Measurements from ENCODE around the gene TPO. TPM values are rescaled to one million over a fixed set of nuclear protein-coding genes. Genes with fewer than 3 reads are reported as not detected.

The TPO gene
- total RNA-seq, 5 donors from 2014 or later (not counting 1 experiment from before 2014, with no cell fraction given) = 0.18 to 0.26 TPM; not detected in 3

- no peak for DNase-seq
- ChIA-PET POLR2A (no interaction called here), CTCF (no interaction called here)
- H3K27me3 Mint-ChIP-seq = no peaks in the 10 kb centered on the region
- peaks cover 25 to 45% (median 26%) of the 10 kb centered on the region in 3 donors for H3K4me1 Mint-ChIP-seq
- Histone ChIP-seq H3K4me1 (ENCODE audit: control insufficient read depth in 1 of 2, extremely low read depth in 1 of 2, insufficient read depth in 2 of 2, low read length in 2 of 2) (peaks cover 9 to 20% of the 10 kb centered on the region in 2 experiments), H3K27ac (ENCODE audit: low read length) (peak overlapping the region; percentile 70), H3K36me3 (ENCODE audit: control insufficient read depth in 2 of 2, extremely low read depth in 1 of 2, insufficient read depth in 1 of 2, low read length in 1 of 2) (no peaks in the 10 kb centered on the region), H3K27me3 (replicated peaks in 1 of 2; ENCODE audit: control insufficient read depth in 2 of 2, extremely low read depth in 1 of 2, insufficient read depth in 2 of 2, low read length in 1 of 2) (peaks cover 0 to 3% of the 10 kb centered on the region in 2 experiments), H3K9me3 (no peaks in the 10 kb centered on the region), H3K4me3 (ENCODE audit: control insufficient read depth in 1 of 2, extremely low read depth in 1 of 2, low read length in 1 of 2) (no peak overlapping the region)
- no peaks in the 10 kb centered on the region for H3K36me3 Mint-ChIP-seq
- no peaks in the 10 kb centered on the region for H3K9me3 Mint-ChIP-seq
- peak overlapping the region; percentile 83 to 84 for H3K27ac Mint-ChIP-seq
- WGBS (ENCODE audit: insufficient coverage) = 88% methylated on average over 5 of the region's 5 CpGs
- peak overlapping the region in 1 of 3 donors; percentile 68 for H3K4me3 Mint-ChIP-seq
- peak in 1 of 4 experiments; percentile 2 for ATAC-seq (replicated peaks in 1 of 4)
These were observed 104.5 kb downstream of the TPO start for GRCh38 chr2:1517786-1518185.

- Histone ChIP-seq H3K9me3 (no peaks in the 10 kb centered on the region), H3K27ac (ENCODE audit: low read length) (peak overlapping the region; percentile 70), H3K27me3 (replicated peaks in 1 of 2; ENCODE audit: control insufficient read depth in 2 of 2, extremely low read depth in 1 of 2, insufficient read depth in 2 of 2, low read length in 1 of 2) (no peaks in the 10 kb centered on the region), H3K36me3 (ENCODE audit: control insufficient read depth in 2 of 2, extremely low read depth in 1 of 2, insufficient read depth in 1 of 2, low read length in 1 of 2) (no peaks in the 10 kb centered on the region), H3K4me1 (ENCODE audit: control insufficient read depth in 1 of 2, extremely low read depth in 1 of 2, insufficient read depth in 2 of 2, low read length in 2 of 2) (peaks cover 9 to 20% of the 10 kb centered on the region in 2 experiments), H3K4me3 (ENCODE audit: control insufficient read depth in 1 of 2, extremely low read depth in 1 of 2, low read length in 1 of 2) (no peak overlapping the region)
- Mint-ChIP-seq H3K27ac (peak overlapping the region; percentile 83 to 84), H3K4me3 (peak overlapping the region in 1 of 3 donors; percentile 68), H3K9me3 (no peaks in the 10 kb centered on the region), H3K27me3 (no peaks in the 10 kb centered on the region), H3K36me3 (no peaks in the 10 kb centered on the region), H3K4me1 (peaks cover 25 to 45% (median 26%) of the 10 kb centered on the region in 3 donors)
- DNase-seq (peak in 26 of 35 experiments; percentile 5 to 70 (median 32)), ATAC-seq (replicated peaks in 1 of 4) (peak; percentile 73 to 98 (median 76))
- WGBS (ENCODE audit: insufficient coverage) = 0% methylated on average over 1 of the region's 3 CpGs
- ChIA-PET CTCF (interaction anchor here in 1 of 2 donors (0.5 to 1.5 kb wide), 2 partner anchors 32 to 533 kb away, joined by 3 to 7 read pairs; no protein-coding TSS in a partner anchor), POLR2A (no interaction called here)
These were observed 105.1 kb downstream of the TPO start for GRCh38 chr2:1518331-1518803.

- ATAC-seq (replicated peaks in 1 of 4) (peak in 3 of 4 experiments; percentile 17 to 29 (median 23)), DNase-seq (peak in 1 of 35 experiments; percentile 11)
- H3K4me3 ChIP-seq (ENCODE audit: control insufficient read depth in 1 of 2, extremely low read depth in 1 of 2, low read length in 1 of 2) = no peak overlapping the region
- no peaks in the 10 kb centered on the region for H3K9me3 ChIP-seq
- H3K9me3 Mint-ChIP-seq = no peaks in the 10 kb centered on the region
- no peaks in the 10 kb centered on the region for H3K36me3 ChIP-seq (ENCODE audit: control insufficient read depth in 2 of 2, extremely low read depth in 1 of 2, insufficient read depth in 1 of 2, low read length in 1 of 2)
- WGBS (ENCODE audit: insufficient coverage) = 37% methylated on average over 7 of the region's 10 CpGs
- H3K27ac Mint-ChIP-seq = peak overlapping the region; percentile 83 to 84
- H3K4me1 ChIP-seq (ENCODE audit: control insufficient read depth in 1 of 2, extremely low read depth in 1 of 2, insufficient read depth in 2 of 2, low read length in 2 of 2) = peaks cover 9 to 20% of the 10 kb centered on the region in 2 experiments
- POLR2A ChIA-PET = no interaction called here
- H3K4me1 Mint-ChIP-seq = peaks cover 25 to 45% (median 26%) of the 10 kb centered on the region in 3 donors
- H3K27ac ChIP-seq (ENCODE audit: low read length) = peak overlapping the region; percentile 70
- no peaks in the 10 kb centered on the region for H3K27me3 Mint-ChIP-seq
- CTCF ChIA-PET = interaction anchor here in 1 of 2 donors (0.5 to 1.5 kb wide), 3 partner anchors 32 to 843 kb away, joined by 3 to 7 read pairs (median 3); no protein-coding TSS in a partner anchor
- no peaks in the 10 kb centered on the region for H3K36me3 Mint-ChIP-seq
- no peaks in the 10 kb centered on the region for H3K27me3 ChIP-seq (replicated peaks in 1 of 2; ENCODE audit: control insufficient read depth in 2 of 2, extremely low read depth in 1 of 2, insufficient read depth in 2 of 2, low read length in 1 of 2)
- peak overlapping the region in 1 of 3 donors; percentile 68 for H3K4me3 Mint-ChIP-seq
These were observed 105.7 kb downstream of the TPO start for GRCh38 chr2:1518867-1519530.

- ChIA-PET CTCF (no interaction called here), POLR2A (no interaction called here)
- Mint-ChIP-seq H3K27ac (no peak overlapping the region), H3K9me3 (no peaks in the 10 kb centered on the region), H3K4me3 (no peak overlapping the region), H3K27me3 (no peaks in the 10 kb centered on the region), H3K4me1 (peaks cover 25 to 40% (median 26%) of the 10 kb centered on the region in 3 donors), H3K36me3 (no peaks in the 10 kb centered on the region)
- DNase-seq (no peak), ATAC-seq (replicated peaks in 1 of 4) (no peak)
- Histone ChIP-seq H3K9me3 (no peaks in the 10 kb centered on the region), H3K27me3 (replicated peaks in 1 of 2; ENCODE audit: control insufficient read depth in 2 of 2, extremely low read depth in 1 of 2, insufficient read depth in 2 of 2, low read length in 1 of 2) (peaks cover 0 to 2% of the 10 kb centered on the region in 2 experiments), H3K27ac (ENCODE audit: low read length) (no peak overlapping the region), H3K4me3 (ENCODE audit: control insufficient read depth in 1 of 2, extremely low read depth in 1 of 2, low read length in 1 of 2) (no peak overlapping the region), H3K4me1 (ENCODE audit: control insufficient read depth in 1 of 2, extremely low read depth in 1 of 2, insufficient read depth in 2 of 2, low read length in 2 of 2) (peaks cover 9 to 20% of the 10 kb centered on the region in 2 experiments), H3K36me3 (ENCODE audit: control insufficient read depth in 2 of 2, extremely low read depth in 1 of 2, insufficient read depth in 1 of 2, low read length in 1 of 2) (no peaks in the 10 kb centered on the region)
- WGBS (ENCODE audit: insufficient coverage) = 92% methylated on average over 17 of the region's 21 CpGs
These were observed 108.1 kb downstream of the TPO start for GRCh38 chr2:1521191-1521877.

- no peaks in the 10 kb centered on the region for H3K36me3 ChIP-seq (ENCODE audit: control insufficient read depth in 2 of 2, extremely low read depth in 1 of 2, insufficient read depth in 1 of 2, low read length in 1 of 2)
- H3K4me1 ChIP-seq (ENCODE audit: control insufficient read depth in 1 of 2, extremely low read depth in 1 of 2, insufficient read depth in 2 of 2, low read length in 2 of 2) = peaks cover 9 to 20% of the 10 kb centered on the region in 2 experiments
- DNase-seq (no peak), ATAC-seq (replicated peaks in 1 of 4) (no peak)
- H3K9me3 ChIP-seq = no peaks in the 10 kb centered on the region
- Mint-ChIP-seq H3K4me3 (no peak overlapping the region), H3K9me3 (no peaks in the 10 kb centered on the region), H3K27me3 (no peaks in the 10 kb centered on the region), H3K27ac (no peak overlapping the region), H3K4me1 (peaks cover 21 to 33% (median 26%) of the 10 kb centered on the region in 3 donors), H3K36me3 (no peaks in the 10 kb centered on the region)
- no peak overlapping the region for H3K27ac ChIP-seq (ENCODE audit: low read length)
- 82% methylated on average over 18 of the region's 26 CpGs for WGBS (ENCODE audit: insufficient coverage)
- CTCF ChIA-PET = no interaction called here
- no peak overlapping the region for H3K4me3 ChIP-seq (ENCODE audit: control insufficient read depth in 1 of 2, extremely low read depth in 1 of 2, low read length in 1 of 2)
- peaks cover 0 to 7% of the 10 kb centered on the region in 2 experiments for H3K27me3 ChIP-seq (replicated peaks in 1 of 2; ENCODE audit: control insufficient read depth in 2 of 2, extremely low read depth in 1 of 2, insufficient read depth in 2 of 2, low read length in 1 of 2)
- POLR2A ChIA-PET = no interaction called here
These were observed 108.9 kb downstream of the TPO start for GRCh38 chr2:1521878-1522830.
